Lung (tissue), 12 donors: ENCODE measurements around the gene MUC2. TPM values are rescaled to one million over a fixed set of nuclear protein-coding genes. Genes with fewer than 3 reads are reported as not detected.

Experiments
- ATAC-seq: fragments of 200-7000 bp; cut with Tn5 transposase; one replicate; pipeline ENCODE4 v1.9.1; 2020; ENCODE audit warnings: moderate number of reproducible peaks; ENCODE audit not compliant: insufficient read depth, low FRiP score
- DNase-seq, 3 donors: peaks; one replicate each; pipeline ENCODE4 v3.0.0-alpha.2; 2013 to 2017
- H3K27ac ChIP-seq, 2 donors: one replicate each; pipeline ENCODE4 v1.5.1; 2013; ENCODE audit warnings: mild to moderate bottlenecking in 2 of 2, moderate library complexity in 2 of 2, control low read depth in 1 of 2, inconsistent platforms in 1 of 2, low read depth in 1 of 2, low read length in 1 of 2
- H3K27me3 ChIP-seq, 3 donors: one replicate each; pipeline ENCODE4 v1.5.1; 2013; ENCODE audit warnings: low read length in 2 of 3; ENCODE audit not compliant: control insufficient read depth in 3 of 3, insufficient read depth in 3 of 3
- H3K36me3 ChIP-seq, 4 donors: one replicate each; pipeline ENCODE4 v1.5.1; 2013; ENCODE audit warnings: low read length in 4 of 4, mild to moderate bottlenecking in 1 of 4, moderate library complexity in 1 of 4; ENCODE audit not compliant: control insufficient read depth in 4 of 4, insufficient read depth in 4 of 4
- H3K4me1 ChIP-seq, 5 donors: one replicate each; pipeline ENCODE4 v1.5.1; 2013; ENCODE audit warnings: low read length in 5 of 5, mild to moderate bottlenecking in 2 of 5, moderate library complexity in 1 of 5; ENCODE audit not compliant: control insufficient read depth in 5 of 5, insufficient read depth in 5 of 5
- H3K4me3 ChIP-seq: one replicate; pipeline ENCODE4 v1.5.1; 2013; ENCODE audit warnings: mild to moderate bottlenecking, control low read depth, moderate library complexity
- H3K9ac ChIP-seq, 2 donors: one replicate each; pipeline ENCODE4 v1.5.1; 2013; ENCODE audit warnings: low read length in 2 of 2, control low read depth in 1 of 2; ENCODE audit not compliant: insufficient read depth in 1 of 2
- H3K9me3 ChIP-seq, 4 donors: one replicate each; pipeline ENCODE4 v1.5.1; 2013; ENCODE audit warnings: low read length in 3 of 4, mild to moderate bottlenecking in 1 of 4, moderate library complexity in 1 of 4; ENCODE audit not compliant: control insufficient read depth in 4 of 4, insufficient read depth in 3 of 4
- WGBS, 2 donors: extraction: QIAGEN DNeasy Blood & Tissue Kit; methylation state at CpG; one replicate each; pipeline ENCODE4 v1.1.7; 2013; 5-methylcytosine and 5-hydroxymethylcytosine counted together
- polyA plus RNA-seq, 2 donors: library from polyadenylated mRNA; stranded (reverse); fragments of 200-250 nt; gene quantifications; one replicate each; pipeline ENCODE4 v1.2.1, GENCODE V29; 2013
- total RNA-seq, 2 donors: library from RNA; depleted of rRNA in 1 of 2; stranded (reverse); fragments of >200 nt in 1 of 2; gene quantifications; one replicate each; pipeline ENCODE4 v1.2.1, GENCODE V29; 2014 to 2021
- TF ChIP-seq, protein P1 (sequence below): IDR thresholded peaks from 2 replicates; pipeline ENCODE4 v1.5.1; 2012; ENCODE audit warnings: mild to moderate bottlenecking; ENCODE audit errors: control extremely low read depth, extremely low read depth
- donor health status: control.
- donor health status: control.
- donor health status: Bipolar disorder and iron deficiency.
- donor health status: healthy.
- donor health status: DM: yes; HTN: yes; CAD: no.

The MUC2 gene
- total and polyA plus RNA-seq, 4 donors = 0.03 to 0.43 (median 0.30) TPM

DNA sequence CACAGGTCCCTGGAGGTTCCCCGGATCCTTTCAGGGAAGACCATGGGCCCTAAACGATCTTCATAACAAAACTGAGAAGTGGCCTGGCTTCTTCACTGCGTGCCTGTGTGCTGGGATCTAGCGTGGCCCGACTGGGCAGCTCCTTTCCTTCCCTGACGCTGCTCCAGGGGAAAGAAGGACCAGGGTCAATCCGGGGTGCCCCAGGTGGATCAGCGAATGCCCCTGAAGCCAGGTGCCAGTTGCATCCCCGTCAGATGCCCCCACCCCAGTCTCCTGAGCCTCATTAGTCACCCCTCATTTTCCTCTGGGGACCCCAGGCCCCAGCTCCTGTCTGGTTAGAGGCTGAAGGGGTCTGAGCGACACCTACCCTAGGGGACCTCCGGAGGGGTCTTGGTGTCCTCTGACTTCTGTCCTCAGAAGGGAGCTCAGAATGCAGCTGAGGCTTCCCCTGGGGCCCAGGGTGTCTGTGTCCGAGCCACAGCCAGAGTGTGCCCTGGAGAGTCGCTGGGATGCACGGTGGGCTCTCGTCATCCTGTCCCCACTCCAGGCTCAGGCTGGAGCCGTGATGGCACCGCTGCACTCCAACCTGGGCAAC, 19.5 kb upstream of the MUC2 start:
- Histone ChIP-seq H3K4me3 (no peak overlapping the region), H3K9ac (no peak overlapping the region), H3K4me1 (peaks cover 0 to 12% (median 0%) of the 10 kb centered on the region in 5 donors), H3K9me3 (no peaks in the 10 kb centered on the region), H3K36me3 (no peaks in the 10 kb centered on the region), H3K27me3 (no peaks in the 10 kb centered on the region), H3K27ac (no peak overlapping the region)
- DNase-seq = no peak
- TF ChIP-seq, protein P1, sequence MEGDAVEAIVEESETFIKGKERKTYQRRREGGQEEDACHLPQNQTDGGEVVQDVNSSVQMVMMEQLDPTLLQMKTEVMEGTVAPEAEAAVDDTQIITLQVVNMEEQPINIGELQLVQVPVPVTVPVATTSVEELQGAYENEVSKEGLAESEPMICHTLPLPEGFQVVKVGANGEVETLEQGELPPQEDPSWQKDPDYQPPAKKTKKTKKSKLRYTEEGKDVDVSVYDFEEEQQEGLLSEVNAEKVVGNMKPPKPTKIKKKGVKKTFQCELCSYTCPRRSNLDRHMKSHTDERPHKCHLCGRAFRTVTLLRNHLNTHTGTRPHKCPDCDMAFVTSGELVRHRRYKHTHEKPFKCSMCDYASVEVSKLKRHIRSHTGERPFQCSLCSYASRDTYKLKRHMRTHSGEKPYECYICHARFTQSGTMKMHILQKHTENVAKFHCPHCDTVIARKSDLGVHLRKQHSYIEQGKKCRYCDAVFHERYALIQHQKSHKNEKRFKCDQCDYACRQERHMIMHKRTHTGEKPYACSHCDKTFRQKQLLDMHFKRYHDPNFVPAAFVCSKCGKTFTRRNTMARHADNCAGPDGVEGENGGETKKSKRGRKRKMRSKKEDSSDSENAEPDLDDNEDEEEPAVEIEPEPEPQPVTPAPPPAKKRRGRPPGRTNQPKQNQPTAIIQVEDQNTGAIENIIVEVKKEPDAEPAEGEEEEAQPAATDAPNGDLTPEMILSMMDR = no peak
- 91 to 92% methylated on average over 17 of the region's 17 CpGs for WGBS, 2 donors
- no peak for ATAC-seq

DNA sequence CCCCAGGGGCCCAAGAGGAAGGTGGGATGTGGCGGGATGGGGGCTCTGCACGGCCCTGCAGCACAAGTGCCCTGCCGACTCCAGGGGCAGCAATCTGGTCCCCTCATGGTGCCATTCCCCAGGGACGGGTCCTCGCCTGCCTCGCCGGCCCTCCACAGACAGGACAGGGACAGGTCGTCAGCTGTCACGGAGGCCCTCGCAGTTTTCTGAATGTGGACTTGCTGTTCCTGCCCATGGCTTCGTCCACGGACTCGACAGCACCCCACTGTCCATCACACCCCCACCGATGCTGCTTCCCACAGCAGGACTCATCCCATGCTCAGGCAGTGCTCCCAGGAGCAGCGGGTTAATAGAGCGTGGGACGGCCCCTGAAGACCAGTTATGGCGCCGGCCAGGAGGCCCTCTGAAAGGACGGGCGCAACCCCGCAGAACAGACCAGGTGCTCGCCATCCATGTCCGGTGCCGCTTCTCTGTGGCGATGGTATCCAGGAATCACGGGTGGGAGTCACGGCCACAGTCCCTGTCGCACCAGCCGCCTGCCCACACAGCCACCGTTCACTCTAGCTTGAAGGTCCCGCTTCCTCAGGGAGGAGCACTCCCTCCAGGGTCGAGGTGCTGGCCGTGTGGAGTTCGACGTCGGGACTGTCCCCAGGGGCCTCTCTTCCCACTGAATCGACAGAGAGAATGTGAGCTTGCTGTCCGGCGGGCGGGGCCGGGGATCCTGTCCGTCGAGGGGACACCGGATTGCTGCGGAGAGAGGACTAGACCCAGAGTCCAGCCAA, 18.5 kb upstream of the MUC2 start:
- H3K9ac ChIP-seq = no peak overlapping the region
- no peaks in the 10 kb centered on the region for H3K36me3 ChIP-seq
- ATAC-seq (no peak), DNase-seq (no peak)
- no peak overlapping the region for H3K27ac ChIP-seq
- no peaks in the 10 kb centered on the region for H3K9me3 ChIP-seq
- H3K27me3 ChIP-seq = no peaks in the 10 kb centered on the region
- no peak overlapping the region for H3K4me3 ChIP-seq
- TF ChIP-seq, protein P1 = no peak
- H3K4me1 ChIP-seq = peaks cover 0 to 12% (median 0%) of the 10 kb centered on the region in 5 donors
- WGBS, 2 donors = 83 to 87% methylated on average over 46 of the region's 46 CpGs

DNA sequence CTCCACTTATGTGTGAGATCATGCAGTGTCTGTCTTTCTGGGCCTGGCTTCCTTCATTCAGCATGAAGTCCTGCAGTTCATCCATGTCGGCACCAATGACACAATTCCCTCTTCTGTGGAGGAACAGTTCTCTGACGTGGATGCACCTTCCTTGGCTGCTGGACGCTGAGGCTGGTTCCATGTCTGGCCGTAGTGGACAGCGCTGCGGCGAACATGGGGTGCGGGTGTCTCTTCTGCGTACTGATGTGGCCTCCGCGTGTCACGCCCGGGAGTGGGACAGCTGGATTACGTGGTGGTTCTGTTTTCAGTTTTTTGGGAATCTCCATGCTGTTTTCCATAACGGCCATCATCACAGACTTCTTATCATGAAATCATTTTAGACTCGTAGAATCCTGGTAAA, 16.9 kb upstream of the MUC2 start:
- no peak overlapping the region for H3K4me3 ChIP-seq
- no peak for ATAC-seq
- 92 to 96% methylated on average over 16 of the region's 16 CpGs for WGBS, 2 donors
- H3K27me3 ChIP-seq = no peaks in the 10 kb centered on the region
- TF ChIP-seq, protein P1 = no peak
- no peak for DNase-seq
- no peaks in the 10 kb centered on the region for H3K36me3 ChIP-seq
- H3K27ac ChIP-seq = no peak overlapping the region
- peaks cover 0 to 12% (median 0%) of the 10 kb centered on the region in 5 donors for H3K4me1 ChIP-seq
- no peak overlapping the region for H3K9ac ChIP-seq
- peaks cover 0 to 5% (median 0%) of the 10 kb centered on the region in 4 donors for H3K9me3 ChIP-seq
